Measurements from ENCODE around the gene USP31.

Gene USP31

GRCh38 chr16:23039118-23039517, 110.1 kb downstream of the USP31 start:
- H4K20me1 ChIP-seq (ENCODE audit: insufficient read depth, low read length): no peaks in the 10 kb centered on the region
- H3K9me3 ChIP-seq (ENCODE audit: low read length): no peaks in the 10 kb centered on the region
- H3F3A ChIP-seq (ENCODE audit: insufficient read depth, low read length): no peaks in the 10 kb centered on the region
- H3K36me3 ChIP-seq (ENCODE audit: insufficient read depth, low read length): no peaks in the 10 kb centered on the region
- no peak overlapping the region for H3K4me3 ChIP-seq (ENCODE audit: low read depth, low read length, poor library complexity, severe bottlenecking)
- TF ChIP-seq CTCF (IDR thresholded peaks at IDR 0.05; ENCODE audit: low read length): no peak
- TF ChIP-seq EZH2 (IDR thresholded peaks at IDR 0.05; ENCODE audit: borderline replicate concordance, low read length): no peak
- no peaks in the 10 kb centered on the region for H3K9me2 ChIP-seq (ENCODE audit: low read depth, low read length)
- no peaks in the 10 kb centered on the region for H3K79me2 ChIP-seq (ENCODE audit: insufficient read depth, low read length)
- H3K4me1 ChIP-seq (ENCODE audit: insufficient read depth, low read length, severe bottlenecking): no peaks in the 10 kb centered on the region
- no peak overlapping the region for H3K4me2 ChIP-seq (ENCODE audit: low read length)
- no peak overlapping the region for H3K9ac ChIP-seq (ENCODE audit: low read length)
- H3K27ac ChIP-seq (ENCODE audit: low read depth, low read length, poor library complexity, severe bottlenecking): no peak overlapping the region
- no peak overlapping the region for H2AFZ ChIP-seq (ENCODE audit: low read length)
- H3K27me3 ChIP-seq (ENCODE audit: insufficient read depth, low read length): no peaks in the 10 kb centered on the region

- Histone ChIP-seq H4K20me1 (ENCODE audit: insufficient read depth, low read length) (no peaks in the 10 kb centered on the region), H3K27me3 (ENCODE audit: insufficient read depth, low read length) (no peaks in the 10 kb centered on the region), H3K9me3 (ENCODE audit: low read length) (no peaks in the 10 kb centered on the region), H3K4me3 (ENCODE audit: low read depth, low read length, poor library complexity, severe bottlenecking) (no peak overlapping the region), H3K9ac (ENCODE audit: low read length) (no peak overlapping the region), H3K4me2 (ENCODE audit: low read length) (no peak overlapping the region), H3F3A (ENCODE audit: insufficient read depth, low read length) (no peaks in the 10 kb centered on the region), H3K36me3 (ENCODE audit: insufficient read depth, low read length) (no peaks in the 10 kb centered on the region), H2AFZ (ENCODE audit: low read length) (no peak overlapping the region), H3K79me2 (ENCODE audit: insufficient read depth, low read length) (no peaks in the 10 kb centered on the region), H3K27ac (ENCODE audit: low read depth, low read length, poor library complexity, severe bottlenecking) (no peak overlapping the region), H3K9me2 (ENCODE audit: low read depth, low read length) (no peaks in the 10 kb centered on the region), H3K4me1 (ENCODE audit: insufficient read depth, low read length, severe bottlenecking) (no peaks in the 10 kb centered on the region)
- TF ChIP-seq CTCF (IDR thresholded peaks at IDR 0.05; ENCODE audit: low read length) (no peak), EZH2 (IDR thresholded peaks at IDR 0.05; ENCODE audit: borderline replicate concordance, low read length) (no peak)
Measured at GRCh38 chr16:23035240-23035639, 114.0 kb downstream of the USP31 start.

- H3K4me3 ChIP-seq (ENCODE audit: low read depth, low read length, poor library complexity, severe bottlenecking): no peak overlapping the region
- H3K9ac ChIP-seq (ENCODE audit: low read length): no peak overlapping the region
Measured at GRCh38 chr16:23031508-23032098, 117.6 kb downstream of the USP31 start.

More at GRCh38 chr16:23031508-23032098, 117.6 kb downstream of the USP31 start:
- Histone ChIP-seq H3K79me2 (ENCODE audit: insufficient read depth, low read length) (no peaks in the 10 kb centered on the region), H4K20me1 (ENCODE audit: insufficient read depth, low read length) (no peaks in the 10 kb centered on the region), H3K4me2 (ENCODE audit: low read length) (no peak overlapping the region), H3K36me3 (ENCODE audit: insufficient read depth, low read length) (no peaks in the 10 kb centered on the region), H3K9me2 (ENCODE audit: low read depth, low read length) (no peaks in the 10 kb centered on the region), H3K9me3 (ENCODE audit: low read length) (no peaks in the 10 kb centered on the region), H3K27me3 (ENCODE audit: insufficient read depth, low read length) (no peaks in the 10 kb centered on the region), H3F3A (ENCODE audit: insufficient read depth, low read length) (no peaks in the 10 kb centered on the region), H3K4me1 (ENCODE audit: insufficient read depth, low read length, severe bottlenecking) (no peaks in the 10 kb centered on the region), H2AFZ (ENCODE audit: low read length) (no peak overlapping the region), H3K27ac (ENCODE audit: low read depth, low read length, poor library complexity, severe bottlenecking) (no peak overlapping the region)
- TF ChIP-seq CTCF (IDR thresholded peaks at IDR 0.05; ENCODE audit: low read length) (no peak), EZH2 (IDR thresholded peaks at IDR 0.05; ENCODE audit: borderline replicate concordance, low read length) (no peak)

All from OCI-LY1 (cell line).